GM18505 (cell line): ENCODE measurements around the gene SCYL1.

ENCODE experiments used
- ATAC-seq: cut with Tn5 transposase; IDR thresholded peaks from one replicate; pipeline ENCODE4 v1.9.1; 2021; ENCODE audit not compliant: unreplicated experiment
- POLR2A ChIP-seq: IDR thresholded peaks from 4 replicates; pipeline ENCODE4 v1.6.1; 2011; ENCODE audit warnings: borderline replicate concordance; ENCODE audit not compliant: insufficient read depth, insufficient read length; ENCODE audit errors: extremely low read depth

The SCYL1 gene

DNA sequence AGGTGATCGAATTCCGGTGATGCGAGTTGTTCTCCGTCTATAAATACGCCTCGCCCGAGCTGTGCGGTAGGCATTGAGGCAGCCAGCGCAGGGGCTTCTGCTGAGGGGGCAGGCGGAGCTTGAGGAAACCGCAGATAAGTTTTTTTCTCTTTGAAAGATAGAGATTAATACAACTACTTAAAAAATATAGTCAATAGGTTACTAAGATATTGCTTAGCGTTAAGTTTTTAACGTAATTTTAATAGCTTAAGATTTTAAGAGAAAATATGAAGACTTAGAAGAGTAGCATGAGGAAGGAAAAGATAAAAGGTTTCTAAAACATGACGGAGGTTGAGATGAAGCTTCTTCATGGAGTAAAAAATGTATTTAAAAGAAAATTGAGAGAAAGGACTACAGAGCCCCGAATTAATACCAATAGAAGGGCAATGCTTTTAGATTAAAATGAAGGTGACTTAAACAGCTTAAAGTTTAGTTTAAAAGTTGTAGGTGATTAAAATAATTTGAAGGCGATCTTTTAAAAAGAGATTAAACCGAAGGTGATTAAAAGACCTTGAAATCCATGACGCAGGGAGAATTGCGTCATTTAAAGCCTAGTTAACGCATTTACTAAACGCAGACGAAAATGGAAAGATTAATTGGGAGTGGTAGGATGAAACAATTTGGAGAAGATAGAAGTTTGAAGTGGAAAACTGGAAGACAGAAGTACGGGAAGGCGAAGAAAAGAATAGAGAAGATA, 25.7 kb upstream of the SCYL1 start, which contains the start of gene MALAT1:
MALAT1 (plus strand) TSS at position 69 of the 736 bp plus-strand sequence.
- no peak for TF ChIP-seq POLR2A
- ATAC-seq: no peak

DNA sequence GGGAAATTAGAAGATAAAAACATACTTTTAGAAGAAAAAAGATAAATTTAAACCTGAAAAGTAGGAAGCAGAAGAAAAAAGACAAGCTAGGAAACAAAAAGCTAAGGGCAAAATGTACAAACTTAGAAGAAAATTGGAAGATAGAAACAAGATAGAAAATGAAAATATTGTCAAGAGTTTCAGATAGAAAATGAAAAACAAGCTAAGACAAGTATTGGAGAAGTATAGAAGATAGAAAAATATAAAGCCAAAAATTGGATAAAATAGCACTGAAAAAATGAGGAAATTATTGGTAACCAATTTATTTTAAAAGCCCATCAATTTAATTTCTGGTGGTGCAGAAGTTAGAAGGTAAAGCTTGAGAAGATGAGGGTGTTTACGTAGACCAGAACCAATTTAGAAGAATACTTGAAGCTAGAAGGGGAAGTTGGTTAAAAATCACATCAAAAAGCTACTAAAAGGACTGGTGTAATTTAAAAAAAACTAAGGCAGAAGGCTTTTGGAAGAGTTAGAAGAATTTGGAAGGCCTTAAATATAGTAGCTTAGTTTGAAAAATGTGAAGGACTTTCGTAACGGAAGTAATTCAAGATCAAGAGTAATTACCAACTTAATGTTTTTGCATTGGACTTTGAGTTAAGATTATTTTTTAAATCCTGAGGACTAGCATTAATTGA, 25.0 kb upstream of the SCYL1 start:
- no peak for TF ChIP-seq POLR2A
- no peak for ATAC-seq

DNA sequence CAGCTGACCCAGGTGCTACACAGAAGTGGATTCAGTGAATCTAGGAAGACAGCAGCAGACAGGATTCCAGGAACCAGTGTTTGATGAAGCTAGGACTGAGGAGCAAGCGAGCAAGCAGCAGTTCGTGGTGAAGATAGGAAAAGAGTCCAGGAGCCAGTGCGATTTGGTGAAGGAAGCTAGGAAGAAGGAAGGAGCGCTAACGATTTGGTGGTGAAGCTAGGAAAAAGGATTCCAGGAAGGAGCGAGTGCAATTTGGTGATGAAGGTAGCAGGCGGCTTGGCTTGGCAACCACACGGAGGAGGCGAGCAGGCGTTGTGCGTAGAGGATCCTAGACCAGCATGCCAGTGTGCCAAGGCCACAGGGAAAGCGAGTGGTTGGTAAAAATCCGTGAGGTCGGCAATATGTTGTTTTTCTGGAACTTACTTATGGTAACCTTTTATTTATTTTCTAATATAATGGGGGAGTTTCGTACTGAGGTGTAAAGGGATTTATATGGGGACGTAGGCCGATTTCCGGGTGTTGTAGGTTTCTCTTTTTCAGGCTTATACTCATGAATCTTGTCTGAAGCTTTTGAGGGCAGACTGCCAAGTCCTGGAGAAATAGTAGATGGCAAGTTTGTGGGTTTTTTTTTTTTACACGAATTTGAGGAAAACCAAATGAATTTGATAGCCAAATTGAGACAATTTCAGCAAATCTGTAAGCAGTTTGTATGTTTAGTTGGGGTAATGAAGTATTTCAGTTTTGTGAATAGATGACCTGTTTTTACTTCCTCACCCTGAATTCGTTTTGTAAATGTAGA, 24.3 kb upstream of the SCYL1 start:
- no peak for ATAC-seq
- no peak for TF ChIP-seq POLR2A

DNA sequence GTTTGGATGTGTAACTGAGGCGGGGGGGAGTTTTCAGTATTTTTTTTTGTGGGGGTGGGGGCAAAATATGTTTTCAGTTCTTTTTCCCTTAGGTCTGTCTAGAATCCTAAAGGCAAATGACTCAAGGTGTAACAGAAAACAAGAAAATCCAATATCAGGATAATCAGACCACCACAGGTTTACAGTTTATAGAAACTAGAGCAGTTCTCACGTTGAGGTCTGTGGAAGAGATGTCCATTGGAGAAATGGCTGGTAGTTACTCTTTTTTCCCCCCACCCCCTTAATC, 23.8 kb upstream of the SCYL1 start:
- no peak for ATAC-seq
- no peak for TF ChIP-seq POLR2A

DNA sequence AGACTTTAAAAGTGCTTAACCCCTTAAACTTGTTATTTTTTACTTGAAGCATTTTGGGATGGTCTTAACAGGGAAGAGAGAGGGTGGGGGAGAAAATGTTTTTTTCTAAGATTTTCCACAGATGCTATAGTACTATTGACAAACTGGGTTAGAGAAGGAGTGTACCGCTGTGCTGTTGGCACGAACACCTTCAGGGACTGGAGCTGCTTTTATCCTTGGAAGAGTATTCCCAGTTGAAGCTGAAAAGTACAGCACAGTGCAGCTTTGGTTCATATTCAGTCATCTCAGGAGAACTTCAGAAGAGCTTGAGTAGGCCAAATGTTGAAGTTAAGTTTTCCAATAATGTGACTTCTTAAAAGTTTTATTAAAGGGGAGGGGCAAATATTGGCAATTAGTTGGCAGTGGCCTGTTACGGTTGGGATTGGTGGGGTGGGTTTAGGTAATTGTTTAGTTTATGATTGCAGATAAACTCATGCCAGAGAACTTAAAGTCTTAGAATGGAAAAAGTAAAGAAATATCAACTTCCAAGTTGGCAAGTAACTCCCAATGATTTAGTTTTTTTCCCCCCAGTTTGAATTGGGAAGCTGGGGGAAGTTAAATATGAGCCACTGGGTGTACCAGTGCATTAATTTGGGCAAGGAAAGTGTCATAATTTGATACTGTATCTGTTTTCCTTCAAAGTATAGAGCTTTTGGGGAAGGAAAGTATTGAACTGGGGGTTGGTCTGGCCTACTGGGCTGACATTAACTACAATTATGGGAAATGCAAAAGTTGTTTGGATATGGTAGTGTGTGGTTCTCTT, 23.2 kb upstream of the SCYL1 start:
- no peak for TF ChIP-seq POLR2A
- no peak for ATAC-seq

DNA sequence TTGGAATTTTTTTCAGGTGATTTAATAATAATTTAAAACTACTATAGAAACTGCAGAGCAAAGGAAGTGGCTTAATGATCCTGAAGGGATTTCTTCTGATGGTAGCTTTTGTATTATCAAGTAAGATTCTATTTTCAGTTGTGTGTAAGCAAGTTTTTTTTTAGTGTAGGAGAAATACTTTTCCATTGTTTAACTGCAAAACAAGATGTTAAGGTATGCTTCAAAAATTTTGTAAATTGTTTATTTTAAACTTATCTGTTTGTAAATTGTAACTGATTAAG, 22.7 kb upstream of the SCYL1 start:
- ATAC-seq: no peak
- no peak for TF ChIP-seq POLR2A

DNA sequence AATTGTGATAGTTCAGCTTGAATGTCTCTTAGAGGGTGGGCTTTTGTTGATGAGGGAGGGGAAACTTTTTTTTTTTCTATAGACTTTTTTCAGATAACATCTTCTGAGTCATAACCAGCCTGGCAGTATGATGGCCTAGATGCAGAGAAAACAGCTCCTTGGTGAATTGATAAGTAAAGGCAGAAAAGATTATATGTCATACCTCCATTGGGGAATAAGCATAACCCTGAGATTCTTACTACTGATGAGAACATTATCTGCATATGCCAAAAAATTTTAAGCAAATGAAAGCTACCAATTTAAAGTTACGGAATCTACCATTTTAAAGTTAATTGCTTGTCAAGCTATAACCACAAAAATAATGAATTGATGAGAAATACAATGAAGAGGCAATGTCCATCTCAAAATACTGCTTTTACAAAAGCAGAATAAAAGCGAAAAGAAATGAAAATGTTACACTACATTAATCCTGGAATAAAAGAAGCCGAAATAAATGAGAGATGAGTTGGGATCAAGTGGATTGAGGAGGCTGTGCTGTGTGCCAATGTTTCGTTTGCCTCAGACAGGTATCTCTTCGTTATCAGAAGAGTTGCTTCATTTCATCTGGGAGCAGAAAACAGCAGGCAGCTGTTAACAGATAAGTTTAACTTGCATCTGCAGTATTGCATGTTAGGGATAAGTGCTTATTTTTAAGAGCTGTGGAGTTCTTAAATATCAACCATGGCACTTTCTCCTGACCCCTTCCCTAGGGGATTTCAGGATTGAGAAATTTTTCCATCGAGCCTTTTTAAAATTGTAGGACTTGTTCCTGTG, 22.1 kb upstream of the SCYL1 start:
- ATAC-seq: no peak
- no peak for TF ChIP-seq POLR2A

DNA sequence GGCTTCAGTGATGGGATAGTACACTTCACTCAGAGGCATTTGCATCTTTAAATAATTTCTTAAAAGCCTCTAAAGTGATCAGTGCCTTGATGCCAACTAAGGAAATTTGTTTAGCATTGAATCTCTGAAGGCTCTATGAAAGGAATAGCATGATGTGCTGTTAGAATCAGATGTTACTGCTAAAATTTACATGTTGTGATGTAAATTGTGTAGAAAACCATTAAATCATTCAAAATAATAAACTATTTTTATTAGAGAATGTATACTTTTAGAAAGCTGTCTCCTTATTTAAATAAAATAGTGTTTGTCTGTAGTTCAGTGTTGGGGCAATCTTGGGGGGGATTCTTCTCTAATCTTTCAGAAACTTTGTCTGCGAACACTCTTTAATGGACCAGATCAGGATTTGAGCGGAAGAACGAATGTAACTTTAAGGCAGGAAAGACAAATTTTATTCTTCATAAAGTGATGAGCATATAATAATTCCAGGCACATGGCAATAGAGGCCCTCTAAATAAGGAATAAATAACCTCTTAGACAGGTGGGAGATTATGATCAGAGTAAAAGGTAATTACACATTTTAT, 21.4 kb upstream of the SCYL1 start:
- TF ChIP-seq POLR2A: no peak
- no peak for ATAC-seq

DNA sequence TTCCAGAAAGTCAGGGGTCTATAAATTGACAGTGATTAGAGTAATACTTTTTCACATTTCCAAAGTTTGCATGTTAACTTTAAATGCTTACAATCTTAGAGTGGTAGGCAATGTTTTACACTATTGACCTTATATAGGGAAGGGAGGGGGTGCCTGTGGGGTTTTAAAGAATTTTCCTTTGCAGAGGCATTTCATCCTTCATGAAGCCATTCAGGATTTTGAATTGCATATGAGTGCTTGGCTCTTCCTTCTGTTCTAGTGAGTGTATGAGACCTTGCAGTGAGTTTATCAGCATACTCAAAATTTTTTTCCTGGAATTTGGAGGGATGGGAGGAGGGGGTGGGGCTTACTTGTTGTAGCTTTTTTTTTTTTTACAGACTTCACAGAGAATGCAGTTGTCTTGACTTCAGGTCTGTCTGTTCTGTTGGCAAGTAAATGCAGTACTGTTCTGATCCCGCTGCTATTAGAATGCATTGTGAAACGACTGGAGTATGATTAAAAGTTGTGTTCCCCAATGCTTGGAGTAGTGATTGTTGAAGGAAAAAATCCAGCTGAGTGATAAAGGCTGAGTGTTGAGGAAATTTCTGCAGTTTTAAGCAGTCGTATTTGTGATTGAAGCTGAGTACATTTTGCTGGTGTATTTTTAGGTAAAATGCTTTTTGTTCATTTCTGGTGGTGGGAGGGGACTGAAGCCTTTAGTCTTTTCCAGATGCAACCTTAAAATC, 20.8 kb upstream of the SCYL1 start:
- no peak for ATAC-seq
- TF ChIP-seq POLR2A: no peak

DNA sequence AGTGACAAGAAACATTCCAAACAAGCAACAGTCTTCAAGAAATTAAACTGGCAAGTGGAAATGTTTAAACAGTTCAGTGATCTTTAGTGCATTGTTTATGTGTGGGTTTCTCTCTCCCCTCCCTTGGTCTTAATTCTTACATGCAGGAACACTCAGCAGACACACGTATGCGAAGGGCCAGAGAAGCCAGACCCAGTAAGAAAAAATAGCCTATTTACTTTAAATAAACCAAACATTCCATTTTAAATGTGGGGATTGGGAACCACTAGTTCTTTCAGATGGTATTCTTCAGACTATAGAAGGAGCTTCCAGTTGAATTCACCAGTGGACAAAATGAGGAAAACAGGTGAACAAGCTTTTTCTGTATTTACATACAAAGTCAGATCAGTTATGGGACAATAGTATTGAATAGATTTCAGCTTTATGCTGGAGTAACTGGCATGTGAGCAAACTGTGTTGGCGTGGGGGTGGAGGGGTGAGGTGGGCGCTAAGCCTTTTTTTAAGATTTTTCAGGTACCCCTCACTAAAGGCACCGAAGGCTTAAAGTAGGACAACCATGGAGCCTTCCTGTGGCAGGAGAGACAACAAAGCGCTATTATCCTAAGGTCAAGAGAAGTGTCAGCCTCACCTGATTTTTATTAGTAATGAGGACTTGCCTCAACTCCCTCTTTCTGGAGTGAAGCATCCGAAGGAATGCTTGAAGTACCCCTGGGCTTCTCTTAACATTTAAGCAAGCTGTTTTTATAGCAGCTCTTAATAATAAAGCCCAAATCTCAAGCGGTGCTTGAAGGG, 20.0 kb upstream of the SCYL1 start:
- no peak for TF ChIP-seq POLR2A
- ATAC-seq: no peak
